ENCODE data around the gene STK16.

The STK16 gene

DNA sequence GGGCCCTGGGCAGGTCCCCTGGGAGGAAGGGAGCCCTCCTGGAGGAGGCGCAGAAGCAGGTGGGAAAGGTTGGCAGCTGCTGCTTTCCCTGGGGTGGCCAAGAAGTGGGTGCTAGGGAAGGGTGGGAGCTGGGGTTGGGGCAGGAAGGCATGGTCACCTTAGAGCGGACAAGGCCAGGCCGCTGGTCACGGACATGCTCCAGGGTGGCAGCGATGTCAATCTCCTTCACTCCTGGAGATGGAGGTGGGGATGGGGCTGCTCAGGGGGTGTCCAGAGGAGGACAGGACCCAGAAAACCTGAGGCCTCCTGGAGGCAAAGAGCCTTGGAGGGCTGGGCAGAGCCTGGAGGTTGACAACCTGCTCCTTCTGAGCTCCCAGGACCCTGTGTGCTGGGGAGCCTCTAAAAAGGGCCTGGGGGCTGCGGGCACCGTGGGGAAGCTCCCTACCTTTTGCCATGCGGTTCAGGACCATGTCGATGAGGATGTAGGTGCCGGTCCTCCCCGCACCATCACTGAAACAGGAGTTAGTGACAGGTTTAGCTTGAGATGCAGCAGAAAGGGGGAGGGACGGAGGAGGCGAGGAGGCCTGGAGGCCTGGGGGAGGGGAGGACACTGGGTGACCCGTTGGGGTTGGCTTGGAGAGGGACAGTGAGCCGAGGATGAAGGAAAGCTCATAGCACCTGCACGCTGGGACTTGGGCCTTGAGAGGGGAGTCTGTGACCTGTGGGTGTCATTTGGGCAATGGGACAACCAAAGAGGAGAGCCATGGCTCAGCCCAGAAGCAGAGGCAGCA lies 45.3 kb downstream of the STK16 start:
- TF ChIP-seq, protein P1, sequence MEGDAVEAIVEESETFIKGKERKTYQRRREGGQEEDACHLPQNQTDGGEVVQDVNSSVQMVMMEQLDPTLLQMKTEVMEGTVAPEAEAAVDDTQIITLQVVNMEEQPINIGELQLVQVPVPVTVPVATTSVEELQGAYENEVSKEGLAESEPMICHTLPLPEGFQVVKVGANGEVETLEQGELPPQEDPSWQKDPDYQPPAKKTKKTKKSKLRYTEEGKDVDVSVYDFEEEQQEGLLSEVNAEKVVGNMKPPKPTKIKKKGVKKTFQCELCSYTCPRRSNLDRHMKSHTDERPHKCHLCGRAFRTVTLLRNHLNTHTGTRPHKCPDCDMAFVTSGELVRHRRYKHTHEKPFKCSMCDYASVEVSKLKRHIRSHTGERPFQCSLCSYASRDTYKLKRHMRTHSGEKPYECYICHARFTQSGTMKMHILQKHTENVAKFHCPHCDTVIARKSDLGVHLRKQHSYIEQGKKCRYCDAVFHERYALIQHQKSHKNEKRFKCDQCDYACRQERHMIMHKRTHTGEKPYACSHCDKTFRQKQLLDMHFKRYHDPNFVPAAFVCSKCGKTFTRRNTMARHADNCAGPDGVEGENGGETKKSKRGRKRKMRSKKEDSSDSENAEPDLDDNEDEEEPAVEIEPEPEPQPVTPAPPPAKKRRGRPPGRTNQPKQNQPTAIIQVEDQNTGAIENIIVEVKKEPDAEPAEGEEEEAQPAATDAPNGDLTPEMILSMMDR (IDR thresholded peaks at IDR 0.05; ENCODE audit: insufficient read depth, low read length, missing control alignments) = no peak
- no peak for DNase-seq (ENCODE audit: low read depth, low spot score)
- no peak overlapping the region for H3K4me3 ChIP-seq (ENCODE audit: low read depth, low read length)
- ChIA-PET POLR2A (interaction anchor here (0.8 to 1.6 kb wide), 2 partner anchors 11 to 114 kb away, joined by 3 read pairs; partner anchors contain the start of genes CNPPD1 and DNAJB2), CTCF (interaction anchor here (0.9 to 22.1 kb wide), 8 partner anchors 13 to 135 kb away, joined by 3 to 691 read pairs (median 113); partner anchors contain the start of genes ANKZF1, ATG9A, CNPPD1 and DNAJB2)

DNA sequence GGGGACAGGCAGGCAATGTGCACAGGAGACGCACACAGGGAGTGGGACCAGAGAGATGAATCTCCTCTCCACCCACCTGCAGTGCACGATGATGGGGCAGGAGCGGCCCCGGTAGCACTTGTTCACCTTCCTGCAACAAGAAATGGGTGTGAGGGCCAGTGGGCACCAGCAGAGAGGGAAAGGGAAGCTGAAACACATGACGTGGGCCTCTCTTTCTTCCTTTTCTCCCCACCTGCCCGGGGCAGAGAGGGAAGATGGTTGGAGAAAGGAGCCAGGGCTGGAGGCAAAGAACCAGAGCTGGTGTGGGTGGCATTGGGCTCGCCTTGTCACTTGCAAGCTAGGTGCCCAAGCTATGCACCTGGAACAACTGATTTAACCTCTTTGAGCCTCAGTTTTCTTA lies 46.1 kb downstream of the STK16 start:
- ChIA-PET CTCF (interaction anchor here (1.0 to 22.1 kb wide), 8 partner anchors 14 to 240 kb away, joined by 3 to 691 read pairs (median 113); partner anchors contain the start of genes ANKZF1, ATG9A, CNPPD1 and DNAJB2), POLR2A (no interaction called here)
- TF ChIP-seq, protein P1 (IDR thresholded peaks at IDR 0.05; ENCODE audit: insufficient read depth, low read length, missing control alignments) = no peak
- no peak overlapping the region for H3K4me3 ChIP-seq (ENCODE audit: low read depth, low read length)
- DNase-seq (ENCODE audit: low read depth, low spot score) = no peak

DNA sequence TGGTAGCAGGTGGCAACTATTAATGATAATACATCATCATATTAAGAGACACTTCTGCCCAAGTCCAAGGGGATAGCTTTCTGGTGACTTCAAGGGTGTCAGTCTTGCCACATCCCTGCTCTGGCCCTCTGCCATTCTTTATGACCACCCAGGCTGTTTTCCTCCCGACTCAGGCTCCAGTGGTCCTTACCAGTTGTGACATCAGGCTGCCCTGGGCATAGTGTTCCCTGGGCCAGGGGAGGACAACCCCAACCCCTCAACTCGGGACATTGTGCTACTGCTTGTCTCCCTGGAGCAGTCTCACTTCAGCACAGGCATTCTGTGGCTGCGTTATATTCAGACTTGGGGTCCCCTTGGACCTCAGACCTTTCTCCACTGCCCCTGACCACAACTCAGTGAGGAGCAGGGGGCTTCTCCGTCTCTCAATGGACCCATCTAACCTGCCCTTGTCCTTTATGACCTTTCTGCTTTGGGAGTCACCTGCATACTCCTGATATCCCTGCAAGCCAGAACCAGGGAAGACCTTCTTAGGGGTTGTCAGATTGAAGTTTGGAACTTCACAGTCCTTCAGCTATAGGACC lies 46.7 kb downstream of the STK16 start:
- no peak overlapping the region for H3K4me3 ChIP-seq (ENCODE audit: low read depth, low read length)
- TF ChIP-seq, protein P1 (IDR thresholded peaks at IDR 0.05; ENCODE audit: insufficient read depth, low read length, missing control alignments) = no peak
- DNase-seq (ENCODE audit: low read depth, low spot score) = no peak
- POLR2A ChIA-PET = no interaction called here
- CTCF ChIA-PET = interaction anchor here (1.0 to 22.1 kb wide), 10 partner anchors 13 to 239 kb away, joined by 3 to 691 read pairs (median 58); partner anchors contain the start of genes ANKZF1, ATG9A, CNPPD1 and DNAJB2

DNA sequence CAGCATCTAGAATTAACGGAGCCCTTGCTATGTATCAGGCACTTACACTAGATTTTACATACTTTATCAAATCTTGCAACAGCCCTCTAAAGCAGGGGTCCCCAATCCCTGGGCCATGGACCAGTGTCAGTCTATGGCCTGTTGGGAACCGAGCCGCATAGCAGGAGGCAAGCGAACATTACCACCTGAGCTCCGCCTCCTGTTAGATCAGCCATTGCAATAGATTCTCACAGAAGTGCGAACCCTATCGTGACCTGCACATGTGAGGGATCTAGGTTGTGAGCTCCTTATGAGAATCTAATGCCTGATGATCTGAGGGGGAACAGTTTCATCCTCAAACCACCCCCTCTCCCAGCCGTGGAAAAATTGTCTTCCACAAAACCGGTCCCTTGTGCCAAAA lies 47.3 kb downstream of the STK16 start:
- ChIA-PET CTCF (interaction anchor here (1.0 to 22.1 kb wide), 10 partner anchors 12 to 237 kb away, joined by 3 to 691 read pairs (median 58); partner anchors contain the start of genes ANKZF1, ATG9A, CNPPD1 and DNAJB2), POLR2A (no interaction called here)
- TF ChIP-seq, protein P1 (IDR thresholded peaks at IDR 0.05; ENCODE audit: insufficient read depth, low read length, missing control alignments) = no peak
- no peak overlapping the region for H3K4me3 ChIP-seq (ENCODE audit: low read depth, low read length)
- DNase-seq (ENCODE audit: low read depth, low spot score) = no peak

DNA sequence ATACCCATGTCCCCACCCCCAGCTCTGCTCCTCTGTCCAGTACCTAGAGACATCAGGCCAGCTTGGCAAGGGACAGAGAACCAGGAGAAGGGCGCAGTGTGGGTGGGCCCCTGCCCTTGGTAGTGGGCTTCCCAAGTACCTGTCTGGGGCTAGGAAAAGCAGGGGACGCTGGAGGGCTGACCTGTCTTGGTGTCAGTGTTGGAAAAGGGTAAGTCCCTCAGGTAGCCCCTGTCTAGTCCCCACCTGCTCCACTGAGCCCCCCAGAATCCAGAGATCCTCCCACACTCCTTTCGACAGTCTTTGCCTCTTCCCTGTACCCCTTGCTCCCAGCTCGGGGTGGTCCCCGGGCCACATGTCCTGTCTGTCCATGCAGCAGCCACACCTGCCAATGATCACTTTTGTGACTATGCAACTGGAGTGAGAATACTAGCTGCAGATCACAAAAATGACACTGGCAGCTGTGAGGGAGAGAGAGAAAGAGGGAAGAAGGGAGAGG lies 48.5 kb downstream of the STK16 start:
- CTCF ChIA-PET = interaction anchor here (1.3 to 22.1 kb wide), 22 partner anchors 11 to 236 kb away, joined by 3 to 691 read pairs (median 18); partner anchors contain the start of genes ABCB6, ANKZF1, ATG9A and CNPPD1
- POLR2A ChIA-PET = interaction anchor here (0.6 to 2.1 kb wide), 2 partner anchors 15 to 120 kb away, joined by 3 to 9 read pairs; partner anchors contain the start of gene DNAJB2
- TF ChIP-seq, protein P1 (IDR thresholded peaks at IDR 0.05; ENCODE audit: insufficient read depth, low read length, missing control alignments) = no peak
- no peak for DNase-seq (ENCODE audit: low read depth, low spot score)
- no peak overlapping the region for H3K4me3 ChIP-seq (ENCODE audit: low read depth, low read length)
